Cardiac septum (tissue), 1 donor: ENCODE results near the gene RPS6KB1. TPM values are rescaled to one million over a fixed set of nuclear protein-coding genes. Genes with fewer than 3 reads are reported as not detected.

Experiments used
- total RNA-seq: library from RNA; stranded (reverse); fragmentation: NEBNext Ultra II Directional; extraction: Animal tissue kit (Norgen Biotek cat#: 25700); gene quantifications from one replicate; pipeline ENCODE4 v1.2.1, GENCODE V29; 2021
- donor health status: DM: no; HTN: no; CAD: no.

The RPS6KB1 gene
- total RNA-seq, 1 donor from 2014 or later: 24.7 TPM

Other genes starting within 250 kb of the RPS6KB1 start
- 9.7 TPM for gene PTRH2, start 185.7 kb upstream of the RPS6KB1 start, total RNA-seq
- gene VMP1, start 185.5 kb upstream of the RPS6KB1 start, total RNA-seq: 82.8 TPM
- gene TUBD1, start 178 bp upstream of the RPS6KB1 start, total RNA-seq: 7.5 TPM
- 12.4 TPM for gene RNFT1, start 71.6 kb downstream of the RPS6KB1 start, total RNA-seq
- 11.4 TPM for gene HEATR6, start 185.8 kb downstream of the RPS6KB1 start, total RNA-seq